Choroid plexus epithelial cell (primary cell): Measurements from ENCODE around the gene SPATA7.
"Not testable (repeated sequence)": the region's sequence is repeated elsewhere in the genome, so short reads cannot be mapped to it uniquely, and the experiment has no call there.

Experiments
- DNase-seq: peaks from one replicate; pipeline ENCODE4 v3.0.0-alpha.2; 2010; ENCODE audit warnings: low read depth
- H3K4me3 ChIP-seq: 2 replicates; pipeline ENCODE4 v1.5.1; 2011; ENCODE audit warnings: low read depth, mild to moderate bottlenecking, control low read depth, low read length, moderate library complexity
- TF ChIP-seq, protein P1 (sequence below): conservative IDR thresholded peaks from 2 replicates; pipeline ENCODE4 v1.5.1; 2011; ENCODE audit warnings: low read depth, mild to moderate bottlenecking, control low read depth, inconsistent platforms, low read length, moderate library complexity

The SPATA7 gene

GRCh38 chr14:88380405-88380804, 5.1 kb upstream of the SPATA7 start:
- TF ChIP-seq, protein P1, sequence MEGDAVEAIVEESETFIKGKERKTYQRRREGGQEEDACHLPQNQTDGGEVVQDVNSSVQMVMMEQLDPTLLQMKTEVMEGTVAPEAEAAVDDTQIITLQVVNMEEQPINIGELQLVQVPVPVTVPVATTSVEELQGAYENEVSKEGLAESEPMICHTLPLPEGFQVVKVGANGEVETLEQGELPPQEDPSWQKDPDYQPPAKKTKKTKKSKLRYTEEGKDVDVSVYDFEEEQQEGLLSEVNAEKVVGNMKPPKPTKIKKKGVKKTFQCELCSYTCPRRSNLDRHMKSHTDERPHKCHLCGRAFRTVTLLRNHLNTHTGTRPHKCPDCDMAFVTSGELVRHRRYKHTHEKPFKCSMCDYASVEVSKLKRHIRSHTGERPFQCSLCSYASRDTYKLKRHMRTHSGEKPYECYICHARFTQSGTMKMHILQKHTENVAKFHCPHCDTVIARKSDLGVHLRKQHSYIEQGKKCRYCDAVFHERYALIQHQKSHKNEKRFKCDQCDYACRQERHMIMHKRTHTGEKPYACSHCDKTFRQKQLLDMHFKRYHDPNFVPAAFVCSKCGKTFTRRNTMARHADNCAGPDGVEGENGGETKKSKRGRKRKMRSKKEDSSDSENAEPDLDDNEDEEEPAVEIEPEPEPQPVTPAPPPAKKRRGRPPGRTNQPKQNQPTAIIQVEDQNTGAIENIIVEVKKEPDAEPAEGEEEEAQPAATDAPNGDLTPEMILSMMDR = peak; percentile 42
- no peak overlapping the region for H3K4me3 ChIP-seq
- DNase-seq = peak; percentile 52

- not testable (repeated sequence) for H3K4me3 ChIP-seq, DNase-seq
These were observed 3.8 kb upstream of the SPATA7 start for GRCh38 chr14:88381634-88382033.

GRCh38 chr14:88384718-88385117, 739 bp upstream of the SPATA7 start:
- TF ChIP-seq, protein P1 = no peak
- H3K4me3 ChIP-seq = peak overlapping the region; percentile 92
- DNase-seq = no peak

- peak overlapping the region; percentile 92 for H3K4me3 ChIP-seq
- no peak for DNase-seq
- TF ChIP-seq, protein P1 = no peak
These were observed 868 bp downstream of the SPATA7 start for GRCh38 chr14:88386256-88386794.

DNA sequence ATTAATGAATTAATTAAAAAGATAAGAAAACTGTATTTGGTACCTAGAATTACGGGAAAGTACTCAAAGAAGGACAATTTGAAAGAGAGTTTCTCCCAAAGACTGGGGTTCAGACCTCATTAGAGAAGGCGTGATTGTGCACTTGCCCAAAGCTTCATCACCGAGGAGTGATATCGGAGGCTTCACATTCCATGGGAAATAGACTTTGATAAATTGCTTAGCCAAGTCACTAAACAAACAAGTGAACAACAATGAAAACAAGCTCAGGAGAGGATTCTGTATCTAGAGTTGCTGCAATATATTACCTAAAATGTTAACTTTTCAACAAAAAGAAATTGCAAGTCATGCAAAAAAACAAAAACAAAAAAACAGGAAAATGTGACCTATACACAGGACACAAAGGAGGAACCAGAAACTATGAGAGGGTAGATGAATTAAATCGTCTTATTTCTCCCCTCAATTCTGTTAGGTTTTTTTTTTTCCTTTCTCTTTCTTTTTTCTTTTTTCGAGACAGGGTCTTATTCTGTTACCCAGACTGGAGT, 3.4 kb downstream of the SPATA7 start:
- H3K4me3 ChIP-seq = no peak overlapping the region
- TF ChIP-seq, protein P1 = no peak
- DNase-seq = no peak

GRCh38 chr14:88392609-88393008, 7.2 kb downstream of the SPATA7 start:
- TF ChIP-seq, protein P1 = no peak
- no peak overlapping the region for H3K4me3 ChIP-seq
- DNase-seq = no peak

- H3K4me3 ChIP-seq = no peak overlapping the region
- DNase-seq = no peak
- TF ChIP-seq, protein P1 = no peak
These were observed 25.6 kb downstream of the SPATA7 start for GRCh38 chr14:88411039-88411438.
